T-cell (primary cell): ENCODE measurements around the gene TTC33. TPM values are rescaled to one million over a fixed set of nuclear protein-coding genes. Genes with fewer than 3 reads are reported as not detected.

Experiments
- ATAC-seq, 4 experiments: fragments of 200-7000 bp in 3 of 4; fragments of 150-1000 bp in 1 of 4; cut with Tn5 transposase; replicated peaks in 1 of 4; 1 replicate in 3 of 4; 2 replicates in 1 of 4; pipeline ENCODE4 v1.10.0; 2021; ENCODE audit warnings: moderate library complexity in 3 of 4, mild to moderate bottlenecking in 2 of 4, moderate number of reproducible peaks in 1 of 4
- CTCF ChIA-PET, 2 donors: fragments of 300-600 bp; sonication (Branson Sonifier 250); formaldehyde crosslinking; loops; one replicate each; lab custom pipeline; 2022; ENCODE audit warnings: antibody characterized with exemption in 2 of 2; lab: Charles Lee
- POLR2A ChIA-PET, 2 donors: fragments of 300-600 bp; sonication (Branson Sonifier 250); formaldehyde crosslinking; loops; one replicate each; lab custom pipeline; 2022; ENCODE audit warnings: antibody characterized with exemption in 2 of 2; lab: Charles Lee
- DNase-seq, 35 experiments: peaks; one replicate each; pipeline versions ENCODE4 v3.0.0 to v3.0.0-alpha.2; 2013 to 2023
- H3K27ac ChIP-seq: one replicate; pipeline ENCODE4 v1.5.1; 2013; ENCODE audit warnings: low read length
- H3K27me3 ChIP-seq, 2 experiments: replicated peaks in 1 of 2; 1 replicate in 1 of 2; 2 replicates in 1 of 2; pipeline versions ENCODE4 v1.6.1 to v1.7.0; 2013; ENCODE audit warnings: low read length in 1 of 2, mixed read lengths in 1 of 2; ENCODE audit not compliant: control insufficient read depth in 2 of 2, insufficient read depth in 2 of 2; ENCODE audit errors: extremely low read depth in 1 of 2
- H3K36me3 ChIP-seq, 2 donors: 1 replicate in 1 of 2; 2 replicates in 1 of 2; pipeline versions ENCODE4 v1.6.1 to v1.7.0; 2013; ENCODE audit warnings: low read length in 1 of 2; ENCODE audit not compliant: control insufficient read depth in 2 of 2, insufficient read depth in 1 of 2; ENCODE audit errors: extremely low read depth in 1 of 2
- H3K4me1 ChIP-seq, 2 experiments: 1 replicate in 1 of 2; 2 replicates in 1 of 2; pipeline versions ENCODE4 v1.6.1 to v1.7.0; 2013; ENCODE audit warnings: low read length in 2 of 2, mixed read lengths in 1 of 2; ENCODE audit not compliant: insufficient read depth in 2 of 2, control insufficient read depth in 1 of 2; ENCODE audit errors: extremely low read depth in 1 of 2
- H3K4me3 ChIP-seq, 2 donors: 1 replicate in 1 of 2; 2 replicates in 1 of 2; pipeline versions ENCODE4 v1.5.1 to v1.7.0; 2013; ENCODE audit warnings: mild to moderate bottlenecking in 2 of 2, low read length in 1 of 2, moderate library complexity in 1 of 2; ENCODE audit not compliant: control insufficient read depth in 1 of 2; ENCODE audit errors: extremely low read depth in 1 of 2
- H3K9me3 ChIP-seq: 2 replicates; pipeline ENCODE4 v1.7.0; 2013
- H3K27ac Mint-ChIP-seq, 2 donors: one replicate each; pipeline ENCODE4 v1.8.0; 2020 to 2021; ENCODE audit warnings: mild to moderate bottlenecking in 2 of 2, mixed read lengths in 2 of 2
- H3K27me3 Mint-ChIP-seq, 2 donors: one replicate each; pipeline ENCODE4 v1.8.0; 2021 to 2022; ENCODE audit warnings: mixed read lengths in 2 of 2
- H3K36me3 Mint-ChIP-seq: one replicate; pipeline ENCODE4 v1.8.0; 2021; ENCODE audit warnings: mixed read lengths
- H3K4me1 Mint-ChIP-seq, 3 donors: one replicate each; pipeline ENCODE4 v1.8.0; 2020 to 2022; ENCODE audit warnings: mixed read lengths in 3 of 3, mild to moderate bottlenecking in 1 of 3
- H3K4me3 Mint-ChIP-seq, 3 donors: one replicate each; pipeline ENCODE4 v1.8.0; 2020 to 2022; ENCODE audit warnings: mild to moderate bottlenecking in 3 of 3, mixed read lengths in 3 of 3, moderate library complexity in 3 of 3
- H3K9me3 Mint-ChIP-seq, 3 donors: one replicate each; pipeline ENCODE4 v1.8.0; 2020 to 2022; ENCODE audit warnings: mixed read lengths in 3 of 3
- WGBS: methylation state at CpG from one replicate; pipeline ENCODE4 v1.1.5; 2013; ENCODE audit warnings: missing lambda C conversion rate; ENCODE audit not compliant: insufficient coverage; 5-methylcytosine and 5-hydroxymethylcytosine counted together
- total RNA-seq, 35 experiments: library from RNA in 6 of 35; stranded (reverse) in 6 of 35; fragments of 120-200 nt in 1 of 35; gene quantifications; one replicate each; pipeline versions ENCODE4 v1.2.1 to v1.2.4 and lab custom pipeline; 2013 to 2026

Gene TTC33
- total RNA-seq, 5 donors from 2014 or later (not counting 1 experiment from before 2014, with no cell fraction given): 8.3 to 15.4 (median 13.6) TPM

GRCh38 chr5:40502736-40503135 lies 253.0 kb downstream of the TTC33 start:
- POLR2A ChIA-PET: no interaction called here
- Histone ChIP-seq H3K4me1 (peaks cover 0 to 2% of the 10 kb centered on the region in 2 experiments), H3K27ac (no peak overlapping the region), H3K9me3 (no peaks in the 10 kb centered on the region), H3K36me3 (no peaks in the 10 kb centered on the region), H3K27me3 (no peaks in the 10 kb centered on the region), H3K4me3 (no peak overlapping the region)
- DNase-seq (no peak), ATAC-seq (no peak)
- Mint-ChIP-seq H3K9me3 (no peaks in the 10 kb centered on the region), H3K4me1 (peaks cover 7 to 10% (median 10%) of the 10 kb centered on the region in 3 donors), H3K4me3 (no peak overlapping the region), H3K27ac (no peak overlapping the region), H3K36me3 (no peaks in the 10 kb centered on the region), H3K27me3 (no peaks in the 10 kb centered on the region)
- WGBS: no CpG with 5 or more reads among the region's 3 CpGs
- CTCF ChIA-PET: no interaction called here

GRCh38 chr5:40501711-40502444 lies 253.9 kb downstream of the TTC33 start:
- POLR2A ChIA-PET: no interaction called here
- Mint-ChIP-seq H3K27ac (no peak overlapping the region), H3K27me3 (no peaks in the 10 kb centered on the region), H3K4me3 (no peak overlapping the region), H3K9me3 (no peaks in the 10 kb centered on the region), H3K36me3 (no peaks in the 10 kb centered on the region), H3K4me1 (peaks cover 2 to 7% (median 6%) of the 10 kb centered on the region in 3 donors)
- CTCF ChIA-PET: interaction anchor here (0.7 to 1.0 kb wide), 2 partner anchors 50 to 120 kb away, joined by 3 read pairs; no protein-coding TSS in a partner anchor
- Histone ChIP-seq H3K9me3 (no peaks in the 10 kb centered on the region), H3K36me3 (no peaks in the 10 kb centered on the region), H3K27me3 (no peaks in the 10 kb centered on the region), H3K4me3 (no peak overlapping the region), H3K4me1 (no peaks in the 10 kb centered on the region), H3K27ac (no peak overlapping the region)
- no peak for DNase-seq
- no peak for ATAC-seq
- WGBS: 96% methylated on average over 2 of the region's 4 CpGs

- Mint-ChIP-seq H3K4me3 (no peak overlapping the region), H3K27me3 (no peaks in the 10 kb centered on the region), H3K36me3 (no peaks in the 10 kb centered on the region), H3K27ac (no peak overlapping the region), H3K4me1 (peaks cover 0 to 6% (median 5%) of the 10 kb centered on the region in 3 donors), H3K9me3 (no peaks in the 10 kb centered on the region)
- DNase-seq (no peak), ATAC-seq (no peak)
- no peaks in the 10 kb centered on the region for H3K36me3 ChIP-seq
- no peak overlapping the region for H3K27ac ChIP-seq
- no peaks in the 10 kb centered on the region for H3K9me3 ChIP-seq
- H3K4me3 ChIP-seq: no peak overlapping the region
- H3K27me3 ChIP-seq: no peaks in the 10 kb centered on the region
- POLR2A ChIA-PET: no interaction called here
- CTCF ChIA-PET: no interaction called here
- no CpG with 5 or more reads among the region's 3 CpGs for WGBS
- no peaks in the 10 kb centered on the region for H3K4me1 ChIP-seq
Measured at GRCh38 chr5:40499518-40500273, 256.1 kb downstream of the TTC33 start.

GRCh38 chr5:40499007-40499406 lies 256.8 kb downstream of the TTC33 start:
- DNase-seq (no peak), ATAC-seq (no peak)
- Histone ChIP-seq H3K27ac (no peak overlapping the region), H3K9me3 (no peaks in the 10 kb centered on the region), H3K36me3 (no peaks in the 10 kb centered on the region), H3K27me3 (no peaks in the 10 kb centered on the region), H3K4me1 (no peaks in the 10 kb centered on the region), H3K4me3 (no peak overlapping the region)
- no peaks in the 10 kb centered on the region for H3K27me3 Mint-ChIP-seq
- POLR2A ChIA-PET: no interaction called here
- WGBS: 100% methylated on average over 1 of the region's 2 CpGs
- CTCF ChIA-PET: no interaction called here
- H3K9me3 Mint-ChIP-seq: no peaks in the 10 kb centered on the region
- no peak overlapping the region for H3K4me3 Mint-ChIP-seq
- H3K36me3 Mint-ChIP-seq: no peaks in the 10 kb centered on the region
- H3K27ac Mint-ChIP-seq: no peak overlapping the region
- H3K4me1 Mint-ChIP-seq: peaks cover 0 to 6% (median 5%) of the 10 kb centered on the region in 3 donors

GRCh38 chr5:40497573-40497972 lies 258.2 kb downstream of the TTC33 start:
- H3K36me3 ChIP-seq: no peaks in the 10 kb centered on the region
- H3K4me3 ChIP-seq: no peak overlapping the region
- Mint-ChIP-seq H3K27me3 (no peaks in the 10 kb centered on the region), H3K4me1 (peaks cover 0 to 1% (median 0%) of the 10 kb centered on the region in 3 donors), H3K4me3 (no peak overlapping the region), H3K36me3 (no peaks in the 10 kb centered on the region), H3K9me3 (no peaks in the 10 kb centered on the region), H3K27ac (no peak overlapping the region)
- ChIA-PET POLR2A (no interaction called here), CTCF (no interaction called here)
- ATAC-seq: no peak
- no peaks in the 10 kb centered on the region for H3K4me1 ChIP-seq
- no peak overlapping the region for H3K27ac ChIP-seq
- H3K27me3 ChIP-seq: no peaks in the 10 kb centered on the region
- WGBS: no CpG with 5 or more reads among the region's 1 CpG
- no peak for DNase-seq
- H3K9me3 ChIP-seq: no peaks in the 10 kb centered on the region

- ChIA-PET POLR2A (no interaction called here), CTCF (no interaction called here)
- no CpG with 5 or more reads among the region's 3 CpGs for WGBS
- Mint-ChIP-seq H3K4me3 (no peak overlapping the region), H3K27ac (no peak overlapping the region), H3K27me3 (no peaks in the 10 kb centered on the region), H3K36me3 (no peaks in the 10 kb centered on the region), H3K4me1 (peaks cover 4 to 13% (median 11%) of the 10 kb centered on the region in 3 donors), H3K9me3 (no peaks in the 10 kb centered on the region)
- ATAC-seq (no peak), DNase-seq (no peak)
- Histone ChIP-seq H3K27ac (no peak overlapping the region), H3K27me3 (no peaks in the 10 kb centered on the region), H3K4me1 (no peaks in the 10 kb centered on the region), H3K9me3 (no peaks in the 10 kb centered on the region), H3K36me3 (no peaks in the 10 kb centered on the region), H3K4me3 (no peak overlapping the region)
Measured at GRCh38 chr5:40495237-40495635, 260.5 kb downstream of the TTC33 start.
